Thyroid gland (tissue), 4 donors: ENCODE measurements around the gene NMUR1.

Source experiments
- CTCF ChIP-seq, 6 experiments: fragments of 200-600 bp in 3 of 6; fragments of 450-650 bp in 3 of 6; sonication (generic) in 3 of 6; IDR thresholded peaks; one replicate each; pipeline ENCODE4 v1.5.1; 2016 to 2019; ENCODE audit warnings: antibody characterized with exemption in 6 of 6, mild to moderate bottlenecking in 2 of 6, inconsistent platforms in 1 of 6, moderate library complexity in 1 of 6
- POLR2A ChIP-seq, 2 donors: fragments of 450-650 bp; IDR thresholded peaks; one replicate each; pipeline ENCODE4 v1.6.1; 2017; ENCODE audit warnings: antibody characterized with exemption in 2 of 2, mild to moderate bottlenecking in 2 of 2, moderate library complexity in 1 of 2

- TF ChIP-seq CTCF (IDR thresholded peaks at IDR 0.05), result no peak
- TF ChIP-seq POLR2A (IDR thresholded peaks at IDR 0.05), result no peak
Observed at GRCh38 chr2:231512222-231512621, 18.0 kb downstream of the NMUR1 start.
